Karpas-422 (cell line): ENCODE data around the gene OBSCN. TPM values are rescaled to one million over a fixed set of nuclear protein-coding genes. Genes with fewer than 3 reads are reported as not detected.

Experiments
- DNase-seq: peaks from one replicate; pipeline ENCODE4 v3.0.0-alpha.2; 2015
- H2AFZ ChIP-seq: fragments of 200-600 bp; sonication (generic); 2 replicates; pipeline ENCODE4 v1.6.1; 2014; ENCODE audit warnings: antibody characterized with exemption, low read length, mixed read lengths
- H3K27ac ChIP-seq: fragments of 200-600 bp; sonication (generic); 2 replicates; pipeline ENCODE4 v1.5.1; 2014; ENCODE audit warnings: mild to moderate bottlenecking, low read length, moderate library complexity
- H3K27me3 ChIP-seq: fragments of 200-600 bp; sonication (generic); 2 replicates; pipeline ENCODE4 v1.6.1; 2014; ENCODE audit warnings: low read length, mixed read lengths
- H3K36me3 ChIP-seq: fragments of 200-600 bp; sonication (generic); 2 replicates; pipeline ENCODE4 v1.6.1; 2014; ENCODE audit warnings: low read length, mixed read lengths; ENCODE audit not compliant: insufficient read depth
- H3K4me1 ChIP-seq: fragments of 200-600 bp; sonication (generic); 2 replicates; pipeline ENCODE4 v1.6.1; 2014; ENCODE audit warnings: mild to moderate bottlenecking, low read length, mixed read lengths
- H3K4me2 ChIP-seq: fragments of 200-600 bp; sonication (generic); 2 replicates; pipeline ENCODE4 v1.6.1; 2014; ENCODE audit warnings: low read length, low read depth, mild to moderate bottlenecking; ENCODE audit not compliant: poor library complexity, severe bottlenecking
- H3K4me3 ChIP-seq: fragments of 200-600 bp; sonication (generic); 2 replicates; pipeline ENCODE4 v1.5.1; 2014; ENCODE audit warnings: mild to moderate bottlenecking, antibody characterized with exemption, low read length, mixed read lengths
- H3K79me2 ChIP-seq: fragments of 200-600 bp; sonication (generic); 2 replicates; pipeline ENCODE4 v1.6.1; 2014; ENCODE audit warnings: mild to moderate bottlenecking, low read length, mixed read lengths
- H3K9ac ChIP-seq: fragments of 200-600 bp; sonication (generic); 2 replicates; pipeline ENCODE4 v1.6.0; 2014; ENCODE audit warnings: low read length
- H3K9me2 ChIP-seq: fragments of 200-600 bp; sonication (generic), shearing (Covaris generic); replicated peaks from 2 replicates; pipeline ENCODE4 v1.6.0; 2014; ENCODE audit warnings: mild to moderate bottlenecking, low read length, moderate library complexity; ENCODE audit not compliant: insufficient read depth
- H3K9me3 ChIP-seq: fragments of 300-700, 200-600 bp; sonication (generic); 2 replicates; pipeline ENCODE4 v1.6.1; 2014; ENCODE audit warnings: low read length, mixed read lengths
- H4K20me1 ChIP-seq: fragments of 200-600 bp; sonication (generic); 2 replicates; pipeline ENCODE4 v1.6.1; 2014; ENCODE audit warnings: mild to moderate bottlenecking, antibody characterized with exemption, low read length, low read depth; ENCODE audit not compliant: insufficient read depth
- total RNA-seq: library from RNA; depleted of rRNA; stranded (reverse); fragments of >200 nt; shearing (Covaris generic); gene quantifications from 2 replicates; pipeline ENCODE4 v1.2.3, GENCODE V29; 2014; ENCODE audit warnings: low replicate concordance

Gene OBSCN
- total RNA-seq, 1 experiment from 2014 or later = 17.5 TPM

- DNase-seq = no peak
- H3K27me3 ChIP-seq = no peaks in the 10 kb centered on the region
- H2AFZ ChIP-seq = no peak overlapping the region
- no peak overlapping the region for H3K9ac ChIP-seq
- H3K36me3 ChIP-seq = peaks cover 15% of the 10 kb centered on the region
- no peaks in the 10 kb centered on the region for H3K79me2 ChIP-seq
- H3K4me1 ChIP-seq = no peaks in the 10 kb centered on the region
- no peaks in the 10 kb centered on the region for H3K9me3 ChIP-seq
- H3K4me2 ChIP-seq = no peak overlapping the region
- H3K9me2 ChIP-seq = peaks cover 7% of the 10 kb centered on the region; the same call in 1 of the 2 replicates
- no peak overlapping the region for H3K27ac ChIP-seq
- no peaks in the 10 kb centered on the region for H4K20me1 ChIP-seq
- H3K4me3 ChIP-seq = no peak overlapping the region
These were observed 108.2 kb downstream of the OBSCN start for GRCh38 chr1:228315945-228316588.

- Histone ChIP-seq H3K9me3 (no peaks in the 10 kb centered on the region), H3K4me3 (no peak overlapping the region), H2AFZ (no peak overlapping the region), H3K79me2 (no peaks in the 10 kb centered on the region), H3K9me2 (peaks cover 7% of the 10 kb centered on the region; the same call in 1 of the 2 replicates), H3K27ac (no peak overlapping the region), H4K20me1 (no peaks in the 10 kb centered on the region), H3K9ac (no peak overlapping the region), H3K4me2 (no peak overlapping the region), H3K36me3 (peaks cover 15% of the 10 kb centered on the region), H3K27me3 (no peaks in the 10 kb centered on the region), H3K4me1 (no peaks in the 10 kb centered on the region)
- DNase-seq = no peak
These were observed 108.9 kb downstream of the OBSCN start for GRCh38 chr1:228316589-228317387.

GRCh38 chr1:228317411-228317828 is 109.6 kb downstream of the OBSCN start:
- Histone ChIP-seq H4K20me1 (no peaks in the 10 kb centered on the region), H3K9ac (no peak overlapping the region), H3K9me2 (peaks cover 7% of the 10 kb centered on the region; the same call in 1 of the 2 replicates), H3K4me1 (no peaks in the 10 kb centered on the region), H3K4me2 (no peak overlapping the region), H3K36me3 (peaks cover 15% of the 10 kb centered on the region), H3K27me3 (no peaks in the 10 kb centered on the region), H3K9me3 (no peaks in the 10 kb centered on the region), H2AFZ (no peak overlapping the region), H3K27ac (no peak overlapping the region), H3K4me3 (no peak overlapping the region), H3K79me2 (no peaks in the 10 kb centered on the region)
- no peak for DNase-seq

GRCh38 chr1:228317891-228318810 is 110.3 kb downstream of the OBSCN start:
- Histone ChIP-seq H3K27ac (no peak overlapping the region), H4K20me1 (no peaks in the 10 kb centered on the region), H3K4me3 (no peak overlapping the region), H3K9me2 (peaks cover 7% of the 10 kb centered on the region; the same call in 1 of the 2 replicates), H3K36me3 (peaks cover 15% of the 10 kb centered on the region), H3K4me2 (no peak overlapping the region), H3K9ac (no peak overlapping the region), H3K4me1 (no peaks in the 10 kb centered on the region), H3K9me3 (no peaks in the 10 kb centered on the region), H3K27me3 (no peaks in the 10 kb centered on the region), H2AFZ (no peak overlapping the region), H3K79me2 (no peaks in the 10 kb centered on the region)
- DNase-seq = no peak

- Histone ChIP-seq H3K9me2 (peaks cover 7% of the 10 kb centered on the region; the same call in 1 of the 2 replicates), H4K20me1 (no peaks in the 10 kb centered on the region), H3K36me3 (peaks cover 15% of the 10 kb centered on the region), H3K79me2 (no peaks in the 10 kb centered on the region), H3K9ac (no peak overlapping the region), H3K27me3 (no peaks in the 10 kb centered on the region), H2AFZ (no peak overlapping the region), H3K27ac (no peak overlapping the region), H3K4me2 (no peak overlapping the region), H3K9me3 (no peaks in the 10 kb centered on the region), H3K4me3 (no peak overlapping the region), H3K4me1 (no peaks in the 10 kb centered on the region)
- no peak for DNase-seq
These were observed 111.0 kb downstream of the OBSCN start for GRCh38 chr1:228318823-228319241.

GRCh38 chr1:228319352-228320088 is 111.7 kb downstream of the OBSCN start:
- Histone ChIP-seq H2AFZ (no peak overlapping the region), H3K36me3 (peaks cover 15% of the 10 kb centered on the region), H3K4me3 (no peak overlapping the region), H3K27me3 (no peaks in the 10 kb centered on the region), H3K9me2 (peaks cover 7% of the 10 kb centered on the region; the same call in 1 of the 2 replicates), H3K27ac (no peak overlapping the region), H3K9me3 (no peaks in the 10 kb centered on the region), H3K79me2 (no peaks in the 10 kb centered on the region), H3K9ac (no peak overlapping the region), H3K4me1 (no peaks in the 10 kb centered on the region), H4K20me1 (no peaks in the 10 kb centered on the region), H3K4me2 (no peak overlapping the region)
- no peak for DNase-seq

GRCh38 chr1:228320394-228320793 is 112.5 kb downstream of the OBSCN start:
- DNase-seq = no peak
- peaks cover 16% of the 10 kb centered on the region for H3K36me3 ChIP-seq

More at GRCh38 chr1:228320394-228320793, 112.5 kb downstream of the OBSCN start:
- Histone ChIP-seq H3K27me3 (no peaks in the 10 kb centered on the region), H3K4me2 (no peak overlapping the region), H3K4me1 (no peaks in the 10 kb centered on the region), H2AFZ (no peak overlapping the region), H3K9ac (no peak overlapping the region), H3K4me3 (no peak overlapping the region), H3K9me3 (no peaks in the 10 kb centered on the region), H3K79me2 (no peaks in the 10 kb centered on the region), H3K9me2 (peaks cover 7% of the 10 kb centered on the region; the same call in 1 of the 2 replicates), H4K20me1 (no peaks in the 10 kb centered on the region), H3K27ac (no peak overlapping the region)
